K562 (cell line): ENCODE results near the gene ERLEC1. TPM values are rescaled to one million over a fixed set of nuclear protein-coding genes. Genes with fewer than 3 reads are reported as not detected.

Source experiments
- ATAC-seq: fragments of 200-7000 bp; cut with Tn5 transposase; 3 replicates; pipeline ENCODE4 v1.9.1; 2020; ENCODE audit warnings: moderate library complexity
- BruUV-seq: library from RNA; stranded (reverse); fragments of 400-500 nt; replicated peaks from 2 replicates; lab custom pipeline; 2021; lab: Mats Ljungman, UMichigan
- CTCF ChIA-PET: fragments of 300-600 bp; formaldehyde crosslinking; extraction: SDS; loops from one replicate; lab custom pipeline; 2021; ENCODE audit warnings: low intra/inter-chr PET ratio; lab: Yijun Ruan, JAX
- POLR2A ChIA-PET: fragments of 300-600, 350-650 bp; sonication (Branson Sonifier 250); formaldehyde crosslinking; extraction: SDS; loops from one replicate; lab custom pipeline; 2021; ENCODE audit warnings: antibody characterized with exemption, inconsistent platforms; lab: Yijun Ruan, JAX
- DNase-seq, 4 experiments: peaks; one replicate each; pipeline versions ENCODE4 v3.0.0 to v3.0.0-alpha.2; 2011 to 2018; ENCODE audit warnings: low spot score in 3 of 4, mixed read lengths in 3 of 4; ENCODE audit errors: extremely low read depth in 1 of 4
- FAIRE-seq: peaks from 2 replicates; lab custom pipeline; 2011; peaks lifted over from hg19 to GRCh38; lab: Jason Lieb, UNC
- H2AFZ ChIP-seq: 2 replicates; pipeline ENCODE4 v1.6.0; 2011; ENCODE audit warnings: low read depth, low read length, control low read depth, inconsistent platforms
- H3K27ac ChIP-seq: fragments of 200-600 bp; 3 replicates; pipeline ENCODE4 v1.8.0; 2011; ENCODE audit warnings: low read depth, mild to moderate bottlenecking, control low read depth, inconsistent platforms, low read length, moderate library complexity, mixed read lengths; ENCODE audit errors: extremely low read depth
- H3K27me3 ChIP-seq, 2 experiments: fragments of 300-600 bp in 1 of 2; 2 replicates in 1 of 2; 3 replicates in 1 of 2; pipeline versions ENCODE4 v1.6.0 to v1.8.0; 2011; ENCODE audit warnings: inconsistent platforms in 2 of 2, low read length in 2 of 2, mild to moderate bottlenecking in 1 of 2, mixed read lengths in 1 of 2, moderate library complexity in 1 of 2; ENCODE audit not compliant: control insufficient read depth in 2 of 2, insufficient read depth in 2 of 2
- H3K36me3 ChIP-seq: fragments of 300-600 bp; 3 replicates; pipeline ENCODE4 v1.8.0; 2011; ENCODE audit warnings: mild to moderate bottlenecking, low read length, inconsistent platforms; ENCODE audit not compliant: control insufficient read depth, insufficient read depth
- H3K4me1 ChIP-seq, 2 experiments: fragments of 200-600 bp in 1 of 2; replicated peaks in 1 of 2; 2 replicates in 1 of 2; 3 replicates in 1 of 2; pipeline versions ENCODE4 v1.5.1 to v1.8.0; 2011; ENCODE audit warnings: inconsistent platforms in 2 of 2, low read length in 2 of 2, mild to moderate bottlenecking in 1 of 2, mixed read lengths in 1 of 2, moderate library complexity in 1 of 2; ENCODE audit not compliant: control insufficient read depth in 2 of 2, insufficient read depth in 2 of 2
- H3K4me2 ChIP-seq: 2 replicates; pipeline ENCODE4 v1.6.1; 2011; ENCODE audit warnings: low read length, control low read depth, inconsistent platforms, mixed read lengths; ENCODE audit not compliant: insufficient read depth
- H3K4me3 ChIP-seq: fragments of 200-600 bp; sonication (generic), shearing (Covaris generic); 2 replicates; pipeline ENCODE4 v1.5.1; 2016; ENCODE audit warnings: control low read depth, inconsistent platforms
- H3K79me2 ChIP-seq: fragments of 200-600 bp; 3 replicates; pipeline ENCODE4 v1.8.0; 2011; ENCODE audit warnings: low read length, inconsistent platforms; ENCODE audit not compliant: control insufficient read depth, insufficient read depth
- H3K9ac ChIP-seq, 2 experiments: 2 replicates each; pipeline versions ENCODE4 v1.6.0 to v1.6.1; 2011; ENCODE audit warnings: low read depth in 2 of 2, low read length in 2 of 2, control low read depth in 1 of 2, inconsistent platforms in 1 of 2, mild to moderate bottlenecking in 1 of 2, mixed read lengths in 1 of 2; ENCODE audit not compliant: insufficient read depth in 1 of 2
- H3K9me1 ChIP-seq: one replicate; pipeline ENCODE4 v1.6.0; 2011; ENCODE audit warnings: inconsistent platforms, mild to moderate bottlenecking, low read length, moderate library complexity; ENCODE audit not compliant: control insufficient read depth, insufficient read depth
- H3K9me3 ChIP-seq: replicated peaks from 2 replicates; pipeline ENCODE4 v1.5.1; 2011; ENCODE audit warnings: low read depth, low read length, inconsistent platforms; ENCODE audit not compliant: control insufficient read depth, insufficient read depth
- H4K20me1 ChIP-seq: replicated peaks from 2 replicates; pipeline ENCODE4 v1.6.1; 2011; ENCODE audit warnings: low read length, inconsistent platforms, mixed read lengths; ENCODE audit not compliant: control insufficient read depth, insufficient read depth
- CTBP1 ChIP-seq: fragments of 450-650 bp; IDR thresholded peaks from 2 replicates; pipeline ENCODE4 v1.6.1; 2016; ENCODE audit warnings: borderline replicate concordance
- HLTF ChIP-seq: fragments of 450-650 bp; IDR thresholded peaks from 2 replicates; pipeline ENCODE4 v1.6.1; 2016
- KLF1 ChIP-seq: fragments of 450-650 bp; IDR thresholded peaks from 2 replicates; pipeline ENCODE4 v1.6.1; 2016; ENCODE audit warnings: missing genetic modification characterization, missing compliant biosample characterization
- MTA3 ChIP-seq: fragments of 450-650 bp; formaldehyde crosslinking; IDR thresholded peaks from 2 replicates; pipeline ENCODE4 v1.6.1; 2017; ENCODE audit warnings: mild to moderate bottlenecking, borderline replicate concordance
- PML ChIP-seq: IDR thresholded peaks from 2 replicates; pipeline ENCODE4 v1.6.1; 2012; ENCODE audit warnings: low read length, inconsistent platforms
- RAD21 ChIP-seq, 2 experiments: fragments of 250-450 bp in 1 of 2; fragments of 450-650 bp in 1 of 2; sonication (Bioruptor Pico) in 1 of 2; formaldehyde crosslinking in 1 of 2; IDR thresholded peaks in 1 of 2; conservative IDR thresholded peaks in 1 of 2; 2 replicates each; pipeline versions ENCODE4 v1.4.0 to v1.8.0; 2020 to 2022; ENCODE audit warnings: mild to moderate bottlenecking in 2 of 2, moderate library complexity in 1 of 2
- RFX1 ChIP-seq: fragments of 450-650 bp; IDR thresholded peaks from 2 replicates; pipeline ENCODE4 v1.6.1; 2016; ENCODE audit warnings: mild to moderate bottlenecking, moderate library complexity
- SREBF1 ChIP-seq: fragments of 150-350 bp; IDR thresholded peaks from 2 replicates; pipeline ENCODE4 v1.6.1; 2014; ENCODE audit warnings: antibody characterized with exemption, low read depth, low read length, borderline replicate concordance
- ZKSCAN8 ChIP-seq: fragments of 200-800 bp; sonication (Bioruptor generic); IDR thresholded peaks from 2 replicates; pipeline ENCODE4 v1.6.1; 2016; ENCODE audit warnings: missing genetic modification characterization, missing compliant biosample characterization
- ZNF165 ChIP-seq: fragments of 250-450 bp; sonication (Bioruptor Pico); IDR thresholded peaks from 2 replicates; pipeline ENCODE4 v1.4.0; 2020; ENCODE audit warnings: borderline replicate concordance
- ZNF217 ChIP-seq: sonication (generic); formaldehyde crosslinking; IDR thresholded peaks from 2 replicates; pipeline ENCODE4 v1.8.0; 2022; ENCODE audit warnings: mild to moderate bottlenecking, missing genetic modification reagents
- ZNF639 ChIP-seq, 2 experiments: fragments of 200-800 bp in 1 of 2; sonication (Bioruptor generic) in 1 of 2; sonication (generic) in 1 of 2; formaldehyde crosslinking in 1 of 2; IDR thresholded peaks in 1 of 2; conservative IDR thresholded peaks in 1 of 2; 2 replicates each; pipeline versions ENCODE4 v1.5.0 to v1.6.1; 2016 to 2020; ENCODE audit warnings: missing compliant biosample characterization in 1 of 2, missing genetic modification characterization in 1 of 2, missing genetic modification reagents in 1 of 2
- ZSCAN29 ChIP-seq: fragments of 450-650 bp; IDR thresholded peaks from 2 replicates; pipeline ENCODE4 v1.6.1; 2017
- WGBS: fragments of 100-300 bp; shearing (Covaris generic); methylation state at CpG from one replicate; pipeline ENCODE4 v1.1.6; 2016; ENCODE audit warnings: low coverage, mixed read lengths; ENCODE audit not compliant: insufficient coverage; ENCODE audit errors: missing lambda C conversion rate; 5-methylcytosine and 5-hydroxymethylcytosine counted together
- in situ Hi-C: fragments of 300-500 bp; cut with MboI; formaldehyde crosslinking; loops from 4 replicates; pipeline ENCODE4 v1.15.0; 2018; ENCODE audit warnings: inconsistent platforms, mixed read lengths
- intact Hi-C: fragments of 100-400 bp; cut with micrococcal nuclease; formaldehyde crosslinking; loops from 2 replicates; pipeline ENCODE4 v1.14.2; 2022
- polyA plus RNA-seq, 8 experiments: library from polyadenylated mRNA; depleted of rRNA in 4 of 8; stranded (reverse) in 5 of 8; unstranded in 3 of 8; fragments of >200 nt; fragmentation: Nextera tagmentation in 2 of 8; fragmentation: Illumina TruSeq in 1 of 8; extraction: Ambion mirVana in 2 of 8; extraction: Trizol in 1 of 8; gene quantifications; 2 replicates each; pipeline versions ENCODE4 v1.2.1 to v1.2.3, GENCODE V29; 2011 to 2014; ENCODE audit warnings: inconsistent platforms in 1 of 8, missing spikeins in 1 of 8
- total RNA-seq, 7 experiments: library from RNA; depleted of rRNA in 6 of 7; stranded (reverse); fragments of >200 nt in 6 of 7; fragmentation: Illumina TruSeq in 2 of 7; extraction: Trizol in 2 of 7; gene quantifications; 2 replicates each; pipeline versions ENCODE4 v1.2.1 to v1.2.3, GENCODE V29; 2011 to 2021; ENCODE audit warnings: low replicate concordance in 1 of 7
- TF ChIP-seq, protein P1 (sequence below), 2 experiments: fragments of 450-650 bp; IDR thresholded peaks; 2 replicates each; pipeline ENCODE4 v1.6.1; 2016; ENCODE audit warnings: mild to moderate bottlenecking in 2 of 2, borderline replicate concordance in 1 of 2, low read depth in 1 of 2, moderate library complexity in 1 of 2

The ERLEC1 gene
- total and polyA plus RNA-seq, 9 of the 15 experiments (the other 6 are each of a cell fraction or from before 2014, with no cell fraction given): 12.0 to 41.6 (median 30.6) TPM

GRCh38 chr2:53756644-53757043 lies 30.2 kb upstream of the ERLEC1 start:
- CTCF ChIA-PET: no interaction called here
- Histone ChIP-seq H3K36me3 (peaks cover 5% of the 10 kb centered on the region; the same call in 2 of the 3 replicates), H3K4me2 (no peak overlapping the region), H3K79me2 (no peaks in the 10 kb centered on the region), H3K4me3 (no peak overlapping the region), H3K9me3 (no peaks in the 10 kb centered on the region), H3K4me1 (no peaks in the 10 kb centered on the region), H3K9me1 (no peaks in the 10 kb centered on the region), H2AFZ (no peak overlapping the region), H3K9ac (no peak overlapping the region), H3K27me3 (no peaks in the 10 kb centered on the region), H4K20me1 (no peaks in the 10 kb centered on the region), H3K27ac (no peak overlapping the region)
- POLR2A ChIA-PET: interaction anchor here (0.6 to 2.0 kb wide), 4 partner anchors 11 to 174 kb away, joined by 3 to 10 read pairs (median 4); partner anchors contain the start of gene CHAC2
- no TSS peak for BruUV-seq
- in situ Hi-C loops: no loop called here
- TF ChIP-seq CTBP1 (no peak), RAD21 (CRISPR knock-in tag; conservative IDR thresholded peaks at IDR 0.05 in 1 of 2, IDR thresholded peaks at IDR 0.05 in 1 of 2) (no peak), PML (no peak), ZSCAN29 (no peak), HLTF (no peak), ZNF217 (CRISPR knock-in tag) (no peak), KLF1 (tag) (no peak), ZNF165 (CRISPR knock-in tag) (no peak), MTA3 (no peak), RFX1 (no peak), ZKSCAN8 (CRISPR knock-in tag) (no peak), ZNF639 (CRISPR knock-in tag; conservative IDR thresholded peaks at IDR 0.05 in 1 of 2, IDR thresholded peaks at IDR 0.05 in 1 of 2) (no peak), SREBF1 (no peak)
- TF ChIP-seq, protein P1, sequence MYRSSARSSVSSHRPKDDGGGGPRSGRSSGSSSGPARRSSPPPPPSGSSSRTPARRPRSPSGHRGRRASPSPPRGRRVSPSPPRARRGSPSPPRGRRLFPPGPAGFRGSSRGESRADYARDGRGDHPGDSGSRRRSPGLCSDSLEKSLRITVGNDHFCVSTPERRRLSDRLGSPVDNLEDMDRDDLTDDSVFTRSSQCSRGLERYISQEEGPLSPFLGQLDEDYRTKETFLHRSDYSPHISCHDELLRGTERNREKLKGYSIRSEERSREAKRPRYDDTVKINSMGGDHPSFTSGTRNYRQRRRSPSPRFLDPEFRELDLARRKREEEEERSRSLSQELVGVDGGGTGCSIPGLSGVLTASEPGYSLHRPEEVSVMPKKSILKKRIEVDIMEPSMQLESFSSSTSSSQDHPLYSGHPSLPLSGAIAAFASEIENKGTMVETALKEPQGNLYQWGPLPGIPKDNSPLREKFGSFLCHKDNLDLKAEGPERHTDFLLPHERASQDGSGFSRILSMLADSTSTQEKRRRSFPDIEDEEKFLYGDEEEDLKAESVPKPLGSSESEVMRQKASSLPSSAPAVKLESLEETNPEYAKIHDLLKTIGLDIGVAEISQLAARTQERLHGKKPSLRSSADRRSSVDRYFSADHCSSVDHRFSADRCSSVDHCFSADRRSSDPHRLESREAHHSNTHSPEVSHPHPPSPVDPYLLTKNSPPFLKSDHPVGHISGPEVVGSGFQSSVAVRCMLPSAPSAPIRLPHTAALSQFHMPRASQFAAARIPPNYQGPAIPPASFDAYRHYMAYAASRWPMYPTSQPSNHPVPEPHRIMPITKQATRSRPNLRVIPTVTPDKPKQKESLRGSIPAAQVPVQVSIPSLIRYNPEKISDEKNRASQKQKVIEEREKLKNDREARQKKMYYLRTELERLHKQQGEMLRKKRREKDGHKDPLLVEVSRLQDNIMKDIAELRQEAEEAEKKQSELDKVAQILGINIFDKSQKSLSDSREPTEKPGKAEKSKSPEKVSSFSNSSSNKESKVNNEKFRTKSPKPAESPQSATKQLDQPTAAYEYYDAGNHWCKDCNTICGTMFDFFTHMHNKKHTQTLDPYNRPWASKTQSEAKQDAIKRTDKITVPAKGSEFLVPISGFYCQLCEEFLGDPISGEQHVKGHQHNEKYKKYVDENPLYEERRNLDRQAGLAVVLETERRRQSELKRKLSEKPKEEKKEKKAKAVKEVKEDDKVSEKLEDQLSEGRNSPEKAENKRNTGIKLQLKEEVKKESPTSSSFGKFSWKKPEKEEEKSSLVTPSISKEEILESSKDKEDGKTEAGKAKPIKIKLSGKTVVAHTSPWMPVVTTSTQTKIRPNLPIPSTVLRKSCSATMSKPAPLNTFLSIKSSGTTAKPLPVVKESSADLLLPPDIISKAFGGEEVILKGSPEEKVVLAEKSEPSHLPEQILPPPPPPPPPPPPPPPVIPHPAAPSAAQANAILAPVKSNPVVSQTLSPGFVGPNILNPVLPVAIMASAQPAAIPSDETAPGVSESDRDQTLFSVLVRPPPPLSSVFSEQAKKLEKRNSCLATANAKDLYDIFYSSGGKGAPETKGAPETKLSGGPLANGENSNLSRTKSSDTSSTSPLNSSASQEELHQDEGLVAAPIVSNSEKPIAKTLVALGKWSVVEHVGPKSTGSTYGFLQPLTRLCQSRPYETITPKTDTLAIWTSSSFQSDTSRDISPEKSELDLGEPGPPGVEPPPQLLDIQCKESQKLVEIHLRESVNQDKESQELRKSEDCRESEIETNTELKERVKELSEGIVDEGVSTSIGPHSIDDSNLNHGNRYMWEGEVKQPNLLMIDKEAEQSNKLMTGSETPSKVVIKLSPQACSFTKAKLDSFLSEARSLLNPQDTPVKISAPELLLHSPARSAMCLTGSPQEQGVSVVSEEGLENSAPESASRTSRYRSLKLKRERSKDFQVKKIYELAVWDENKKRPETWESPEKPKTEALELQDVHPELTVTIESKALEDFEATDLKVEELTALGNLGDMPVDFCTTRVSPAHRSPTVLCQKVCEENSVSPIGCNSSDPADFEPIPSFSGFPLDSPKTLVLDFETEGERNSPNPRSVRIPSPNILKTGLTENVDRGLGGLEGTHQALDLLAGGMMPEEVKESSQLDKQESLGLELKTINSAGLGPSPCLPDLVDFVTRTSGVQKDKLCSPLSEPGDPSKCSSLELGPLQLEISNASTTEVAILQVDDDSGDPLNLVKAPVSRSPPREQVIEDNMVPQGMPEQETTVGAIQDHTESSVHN (IDR thresholded peaks at IDR 0.05; ENCODE audit: borderline replicate concordance in 1 of 2, low read depth in 1 of 2): no peak
- FAIRE-seq (no peak), ATAC-seq (no peak), DNase-seq (no peak)
- intact Hi-C loops: no loop called here
- WGBS: 83% methylated on average over 14 of the region's 15 CpGs
